Chondrocyte (in vitro differentiated cells): Measurements from ENCODE around the gene FOXO6. TPM values are rescaled to one million over a fixed set of nuclear protein-coding genes. Genes with fewer than 3 reads are reported as not detected.

Experiments used
- DNase-seq: peaks from one replicate; pipeline ENCODE4 v3.0.0; 2021; ENCODE audit warnings: mixed read lengths, low spot score
- H3K27ac Mint-ChIP-seq: one replicate; pipeline ENCODE4 v1.8.0; 2021; ENCODE audit warnings: mild to moderate bottlenecking, moderate library complexity, mixed read lengths; ENCODE audit not compliant: unreplicated experiment
- H3K27me3 Mint-ChIP-seq: 2 replicates; pipeline ENCODE4 v1.8.0; 2021; ENCODE audit warnings: low read depth, mixed read lengths
- H3K36me3 Mint-ChIP-seq: 2 replicates; pipeline ENCODE4 v1.8.0; 2021; ENCODE audit warnings: low read depth, mixed read lengths
- H3K4me1 Mint-ChIP-seq: 2 replicates; pipeline ENCODE4 v1.8.0; 2021; ENCODE audit warnings: low read depth, mild to moderate bottlenecking, mixed read lengths
- H3K4me3 Mint-ChIP-seq: one replicate; pipeline ENCODE4 v1.8.0; 2021; ENCODE audit warnings: mild to moderate bottlenecking, moderate library complexity, mixed read lengths; ENCODE audit not compliant: unreplicated experiment
- H3K9me3 Mint-ChIP-seq: 2 replicates; pipeline ENCODE4 v1.8.0; 2021; ENCODE audit warnings: low read depth, mixed read lengths
- total RNA-seq: library from RNA; stranded (reverse); gene quantifications from 3 replicates; pipeline ENCODE4 v1.2.1, GENCODE V29; 2021
- TF ChIP-seq, protein P1 (sequence below): fragments of 200-600 bp; sonication (generic); IDR thresholded peaks from 2 replicates; pipeline ENCODE4 v1.5.0; 2021; ENCODE audit warnings: antibody characterized with exemption, mild to moderate bottlenecking, moderate library complexity

FOXO6 gene
- total RNA-seq, 1 donor from 2014 or later, result 1.1 TPM

- Mint-ChIP-seq H3K4me1 (peaks cover 11% of the 10 kb centered on the region), H3K9me3 (no peaks in the 10 kb centered on the region), H3K27me3 (no peaks in the 10 kb centered on the region), H3K36me3 (peaks cover 2% of the 10 kb centered on the region), H3K27ac (no peak overlapping the region), H3K4me3 (no peak overlapping the region)
- TF ChIP-seq, protein P1, sequence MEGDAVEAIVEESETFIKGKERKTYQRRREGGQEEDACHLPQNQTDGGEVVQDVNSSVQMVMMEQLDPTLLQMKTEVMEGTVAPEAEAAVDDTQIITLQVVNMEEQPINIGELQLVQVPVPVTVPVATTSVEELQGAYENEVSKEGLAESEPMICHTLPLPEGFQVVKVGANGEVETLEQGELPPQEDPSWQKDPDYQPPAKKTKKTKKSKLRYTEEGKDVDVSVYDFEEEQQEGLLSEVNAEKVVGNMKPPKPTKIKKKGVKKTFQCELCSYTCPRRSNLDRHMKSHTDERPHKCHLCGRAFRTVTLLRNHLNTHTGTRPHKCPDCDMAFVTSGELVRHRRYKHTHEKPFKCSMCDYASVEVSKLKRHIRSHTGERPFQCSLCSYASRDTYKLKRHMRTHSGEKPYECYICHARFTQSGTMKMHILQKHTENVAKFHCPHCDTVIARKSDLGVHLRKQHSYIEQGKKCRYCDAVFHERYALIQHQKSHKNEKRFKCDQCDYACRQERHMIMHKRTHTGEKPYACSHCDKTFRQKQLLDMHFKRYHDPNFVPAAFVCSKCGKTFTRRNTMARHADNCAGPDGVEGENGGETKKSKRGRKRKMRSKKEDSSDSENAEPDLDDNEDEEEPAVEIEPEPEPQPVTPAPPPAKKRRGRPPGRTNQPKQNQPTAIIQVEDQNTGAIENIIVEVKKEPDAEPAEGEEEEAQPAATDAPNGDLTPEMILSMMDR, result no peak
- DNase-seq, result no peak
Observed at GRCh38 chr1:41373373-41373772, 12.1 kb downstream of the FOXO6 start.

DNA sequence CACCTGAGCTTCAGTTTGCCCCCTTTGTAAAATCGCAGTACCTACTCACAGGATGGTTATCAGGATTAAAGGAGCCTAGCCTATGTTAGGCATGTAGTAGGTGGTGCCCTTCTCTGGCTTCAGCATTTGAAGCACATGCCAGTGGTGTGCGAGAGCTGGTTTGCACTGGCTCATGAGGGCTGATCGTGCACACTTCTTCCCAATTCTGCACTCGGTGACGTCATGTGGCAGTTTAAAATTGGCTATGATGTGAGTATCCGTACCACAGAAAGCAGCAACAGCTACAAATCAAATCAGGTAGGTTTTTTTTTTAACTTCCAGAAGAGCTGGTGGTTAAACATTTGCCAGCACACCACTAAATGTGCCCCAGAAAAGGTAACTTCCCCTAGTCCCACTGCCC, 13.5 kb downstream of the FOXO6 start:
- Mint-ChIP-seq H3K27me3 (no peaks in the 10 kb centered on the region), H3K4me3 (no peak overlapping the region), H3K4me1 (peaks cover 12% of the 10 kb centered on the region), H3K36me3 (peaks cover 2% of the 10 kb centered on the region), H3K27ac (no peak overlapping the region), H3K9me3 (no peaks in the 10 kb centered on the region)
- no peak for DNase-seq
- TF ChIP-seq, protein P1, result no peak

GRCh38 chr1:41377397-41377796, 16.2 kb downstream of the FOXO6 start:
- Mint-ChIP-seq H3K4me3 (no peak overlapping the region), H3K36me3 (peaks cover 2% of the 10 kb centered on the region), H3K27me3 (no peaks in the 10 kb centered on the region), H3K9me3 (no peaks in the 10 kb centered on the region), H3K4me1 (peaks cover 15% of the 10 kb centered on the region), H3K27ac (no peak overlapping the region)
- TF ChIP-seq, protein P1, result no peak
- no peak for DNase-seq

DNA sequence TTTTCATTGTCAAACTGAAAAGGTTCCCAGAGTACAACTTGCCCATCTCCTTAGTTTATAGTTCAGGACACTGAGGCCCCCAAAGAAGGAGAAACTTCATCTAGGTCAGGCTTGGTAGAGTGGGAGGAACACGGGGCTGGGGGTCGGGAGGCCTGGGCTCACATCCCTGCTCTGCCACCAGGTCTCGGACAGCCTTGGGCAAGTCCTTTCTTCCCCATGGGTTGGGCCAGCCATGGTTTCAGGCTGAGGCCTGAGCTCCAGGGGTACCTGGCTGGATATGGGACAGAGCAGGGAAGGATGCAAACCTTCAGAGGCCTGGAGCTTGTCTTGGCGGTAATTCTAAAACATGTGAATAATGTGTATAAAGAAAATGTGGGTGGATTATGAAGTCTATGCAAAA, 17.0 kb downstream of the FOXO6 start:
- H3K27me3 Mint-ChIP-seq, result no peaks in the 10 kb centered on the region
- TF ChIP-seq, protein P1, result no peak
- no peaks in the 10 kb centered on the region for H3K9me3 Mint-ChIP-seq
- peaks cover 2% of the 10 kb centered on the region for H3K36me3 Mint-ChIP-seq
- DNase-seq, result no peak
- H3K4me3 Mint-ChIP-seq, result no peak overlapping the region
- no peak overlapping the region for H3K27ac Mint-ChIP-seq
- peaks cover 18% of the 10 kb centered on the region for H3K4me1 Mint-ChIP-seq

- no peak overlapping the region for H3K4me3 Mint-ChIP-seq
- no peaks in the 10 kb centered on the region for H3K27me3 Mint-ChIP-seq
- no peak overlapping the region for H3K27ac Mint-ChIP-seq
- DNase-seq, result no peak
- no peaks in the 10 kb centered on the region for H3K9me3 Mint-ChIP-seq
- TF ChIP-seq, protein P1, result no peak
- H3K4me1 Mint-ChIP-seq, result peaks cover 24% of the 10 kb centered on the region
- H3K36me3 Mint-ChIP-seq, result peaks cover 2% of the 10 kb centered on the region
Observed at GRCh38 chr1:41378999-41379737, 17.9 kb downstream of the FOXO6 start.
